Measurements from ENCODE around the gene TPM1.

DNA sequence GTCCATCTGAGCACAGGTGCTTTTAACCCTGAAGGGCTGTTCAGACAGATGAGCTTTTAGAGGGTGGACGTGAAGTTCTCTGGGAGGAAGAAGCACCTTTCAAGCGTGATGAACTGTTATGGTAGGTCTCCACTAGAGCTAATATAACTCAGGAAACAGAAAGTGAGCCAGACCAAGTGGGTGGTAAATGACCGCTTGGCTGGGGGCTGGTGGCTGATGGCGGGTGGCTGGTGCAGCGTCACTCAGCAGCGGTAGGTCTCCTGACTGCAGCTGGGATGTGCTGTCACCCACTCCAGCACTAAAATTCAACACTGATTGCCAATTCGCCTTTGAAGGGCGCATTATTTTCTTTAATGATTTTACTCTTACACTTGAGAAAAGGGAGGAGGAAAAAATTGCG is 47.9 kb downstream of the TPM1 start:
- TF ChIP-seq, protein P1, sequence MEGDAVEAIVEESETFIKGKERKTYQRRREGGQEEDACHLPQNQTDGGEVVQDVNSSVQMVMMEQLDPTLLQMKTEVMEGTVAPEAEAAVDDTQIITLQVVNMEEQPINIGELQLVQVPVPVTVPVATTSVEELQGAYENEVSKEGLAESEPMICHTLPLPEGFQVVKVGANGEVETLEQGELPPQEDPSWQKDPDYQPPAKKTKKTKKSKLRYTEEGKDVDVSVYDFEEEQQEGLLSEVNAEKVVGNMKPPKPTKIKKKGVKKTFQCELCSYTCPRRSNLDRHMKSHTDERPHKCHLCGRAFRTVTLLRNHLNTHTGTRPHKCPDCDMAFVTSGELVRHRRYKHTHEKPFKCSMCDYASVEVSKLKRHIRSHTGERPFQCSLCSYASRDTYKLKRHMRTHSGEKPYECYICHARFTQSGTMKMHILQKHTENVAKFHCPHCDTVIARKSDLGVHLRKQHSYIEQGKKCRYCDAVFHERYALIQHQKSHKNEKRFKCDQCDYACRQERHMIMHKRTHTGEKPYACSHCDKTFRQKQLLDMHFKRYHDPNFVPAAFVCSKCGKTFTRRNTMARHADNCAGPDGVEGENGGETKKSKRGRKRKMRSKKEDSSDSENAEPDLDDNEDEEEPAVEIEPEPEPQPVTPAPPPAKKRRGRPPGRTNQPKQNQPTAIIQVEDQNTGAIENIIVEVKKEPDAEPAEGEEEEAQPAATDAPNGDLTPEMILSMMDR (IDR thresholded peaks at IDR 0.05): no peak
- TF ChIP-seq POLR2A (IDR thresholded peaks at IDR 0.05): no peak
